DMS153 treated with DMSO at 0.1 percent for 48 hours (cell line): ENCODE data around the gene LYST.
A peak's percentile ranks its signal among the peaks of the same experiment; 100 is the strongest.
"Not testable (repeated sequence)": the region's sequence is repeated elsewhere in the genome, so short reads cannot be mapped to it uniquely, and the experiment has no call there.

ENCODE experiments used
- DNase-seq: peaks from one replicate; lab custom pipeline; 2025; ENCODE audit not compliant: unreplicated experiment; lab: John Stamatoyannopoulos, UW

The LYST gene

DNA sequence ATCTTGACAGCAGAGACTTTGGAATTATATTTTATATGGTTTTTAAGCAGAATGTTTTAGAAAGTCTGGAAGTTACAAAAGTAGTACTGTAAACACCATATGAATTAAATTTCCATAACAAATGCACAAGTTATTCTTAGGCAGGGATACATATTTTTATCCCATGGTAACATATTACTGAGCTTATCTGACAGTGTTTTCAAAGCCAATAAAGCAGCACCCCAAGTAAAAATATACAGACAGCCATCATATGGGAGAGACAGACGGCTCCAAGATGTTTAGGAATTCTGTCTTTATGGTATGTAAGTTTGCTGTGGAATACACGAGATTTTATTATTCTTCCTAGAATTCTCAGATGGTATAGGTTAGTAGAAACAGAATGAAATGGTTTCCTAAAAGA lies 205.1 kb downstream of the LYST start:
- DNase-seq: no peak

DNA sequence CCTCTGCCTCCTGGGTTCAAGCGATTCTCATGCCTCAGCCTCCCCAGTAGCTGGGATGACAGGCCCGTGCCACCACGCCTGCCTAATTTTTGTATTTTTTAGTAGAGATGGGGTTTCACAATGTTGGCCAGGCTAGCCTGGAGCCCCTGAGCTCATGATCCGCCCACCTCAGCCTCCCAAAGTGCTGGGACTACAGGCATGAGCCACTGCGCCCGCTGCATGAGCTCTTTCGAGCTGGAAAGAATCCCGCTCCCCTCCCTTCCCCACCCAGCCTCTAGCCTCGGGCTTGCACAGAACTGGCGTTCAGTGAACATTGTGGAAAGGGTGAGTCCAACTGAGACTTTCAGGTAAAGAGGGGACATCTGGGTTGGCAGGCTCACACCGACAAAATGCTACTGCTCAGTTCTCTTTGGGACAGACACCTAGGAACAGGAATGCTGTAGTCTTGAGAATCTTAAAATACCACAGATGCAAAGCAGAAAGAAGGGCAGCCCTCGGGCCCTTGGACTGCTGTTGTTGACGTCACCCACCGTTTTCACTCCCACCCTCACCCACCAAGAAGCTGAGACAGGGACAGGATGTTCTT lies 207.4 kb downstream of the LYST start:
- no peak for DNase-seq

DNA sequence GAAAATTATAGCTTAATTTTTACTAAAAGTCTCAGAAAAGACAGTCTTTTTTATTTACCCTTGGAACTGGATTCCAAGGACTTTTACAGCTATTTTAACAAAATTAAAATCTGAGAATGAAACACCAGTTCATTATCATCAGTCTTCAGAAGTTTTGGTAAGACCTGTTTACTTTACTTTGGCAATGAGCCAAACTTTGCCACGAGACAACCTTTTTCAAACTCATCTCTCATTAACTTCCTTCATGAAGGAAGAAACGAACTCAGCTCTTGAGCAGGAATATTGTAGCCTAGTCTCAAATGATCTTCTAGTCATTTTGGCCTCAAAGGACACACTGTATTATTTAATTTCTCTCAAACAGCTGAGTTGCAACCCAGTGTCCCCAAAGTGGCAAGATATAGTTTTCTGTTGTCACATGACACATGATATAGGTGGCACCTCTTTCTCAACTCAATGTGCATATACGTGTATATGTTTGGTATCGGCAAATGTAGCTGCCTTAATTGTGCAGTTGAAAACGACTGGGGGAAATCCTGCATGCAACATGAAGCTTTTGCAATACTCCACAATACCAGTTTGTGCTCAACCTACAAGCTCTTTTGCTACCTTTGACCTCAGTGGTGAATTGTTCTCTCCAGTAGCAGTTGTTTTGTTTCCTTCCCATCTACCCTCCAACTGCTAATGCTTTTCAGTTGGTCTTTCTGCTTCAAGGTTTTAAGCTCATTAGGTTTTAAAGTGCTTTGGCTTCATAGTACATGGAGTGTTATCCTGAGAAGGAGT lies 208.8 kb downstream of the LYST start:
- no peak for DNase-seq

DNA sequence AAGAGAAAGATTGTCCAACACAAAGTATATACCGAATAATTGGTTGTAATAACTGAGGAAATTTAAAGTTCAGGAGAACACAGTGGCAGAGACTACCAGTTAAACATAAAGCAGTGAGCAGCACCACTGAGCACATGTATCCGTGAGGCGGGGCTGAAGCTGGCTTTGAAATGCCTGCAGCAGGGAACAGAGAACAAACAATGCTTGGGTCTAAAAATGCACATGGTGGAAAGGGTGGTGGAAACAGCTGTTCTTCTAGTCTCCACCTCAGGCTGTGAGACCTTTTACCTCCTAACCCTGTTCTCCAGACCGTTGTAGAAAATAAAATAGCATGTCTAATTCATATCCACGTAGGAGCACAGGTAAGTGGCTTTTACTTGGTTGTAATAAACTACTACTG lies 209.4 kb downstream of the LYST start:
- no peak for DNase-seq

DNA sequence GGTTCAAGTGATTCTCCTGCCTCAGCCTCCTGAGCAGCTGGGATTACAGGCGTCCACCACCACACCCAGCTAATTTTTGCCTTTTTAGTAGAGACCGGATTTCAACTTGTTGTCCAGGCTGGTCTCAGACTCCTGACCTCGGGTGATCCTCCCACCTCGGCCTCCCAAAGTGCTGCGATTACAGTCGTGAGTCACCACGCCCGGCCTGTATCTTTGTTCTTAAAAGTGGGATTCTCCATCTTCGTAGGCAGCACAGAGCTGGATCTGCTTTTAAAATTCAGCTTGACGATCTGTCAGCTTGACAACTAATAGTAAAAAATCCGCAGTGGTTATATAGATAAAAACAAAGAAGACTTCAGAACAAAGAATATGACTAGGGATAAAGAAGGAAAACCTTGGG lies 214.3 kb downstream of the LYST start:
- no peak for DNase-seq

DNA sequence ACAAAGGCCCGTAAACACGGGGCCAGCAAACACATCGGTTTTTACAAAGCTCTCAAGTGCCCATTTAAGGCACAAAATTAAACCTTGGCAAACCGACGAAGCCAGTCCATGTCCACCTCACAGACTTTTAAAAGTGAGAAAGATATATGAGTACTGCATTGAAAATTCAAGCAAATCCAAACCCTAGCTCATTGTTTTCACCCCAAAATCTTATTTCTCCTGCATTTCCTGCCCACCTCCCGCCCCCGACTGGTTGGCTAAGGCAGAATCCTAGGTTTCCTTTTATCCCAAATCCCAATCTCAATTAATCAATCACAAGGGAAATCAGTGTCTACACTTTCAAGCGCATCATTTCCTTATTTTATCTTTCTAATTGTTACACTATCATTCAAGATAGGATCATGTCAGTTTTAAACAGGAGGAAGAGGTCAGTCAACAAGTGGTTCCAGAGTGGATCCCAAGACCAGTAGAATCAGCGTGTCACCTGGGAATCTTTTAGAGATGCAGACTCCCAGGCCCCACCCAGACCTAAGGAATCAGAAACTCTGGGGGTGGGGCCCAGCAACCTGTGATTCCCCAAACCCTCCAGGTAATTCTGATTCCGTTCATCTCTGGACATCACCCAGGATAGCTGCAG lies 215.4 kb downstream of the LYST start:
- DNase-seq: no peak

DNA sequence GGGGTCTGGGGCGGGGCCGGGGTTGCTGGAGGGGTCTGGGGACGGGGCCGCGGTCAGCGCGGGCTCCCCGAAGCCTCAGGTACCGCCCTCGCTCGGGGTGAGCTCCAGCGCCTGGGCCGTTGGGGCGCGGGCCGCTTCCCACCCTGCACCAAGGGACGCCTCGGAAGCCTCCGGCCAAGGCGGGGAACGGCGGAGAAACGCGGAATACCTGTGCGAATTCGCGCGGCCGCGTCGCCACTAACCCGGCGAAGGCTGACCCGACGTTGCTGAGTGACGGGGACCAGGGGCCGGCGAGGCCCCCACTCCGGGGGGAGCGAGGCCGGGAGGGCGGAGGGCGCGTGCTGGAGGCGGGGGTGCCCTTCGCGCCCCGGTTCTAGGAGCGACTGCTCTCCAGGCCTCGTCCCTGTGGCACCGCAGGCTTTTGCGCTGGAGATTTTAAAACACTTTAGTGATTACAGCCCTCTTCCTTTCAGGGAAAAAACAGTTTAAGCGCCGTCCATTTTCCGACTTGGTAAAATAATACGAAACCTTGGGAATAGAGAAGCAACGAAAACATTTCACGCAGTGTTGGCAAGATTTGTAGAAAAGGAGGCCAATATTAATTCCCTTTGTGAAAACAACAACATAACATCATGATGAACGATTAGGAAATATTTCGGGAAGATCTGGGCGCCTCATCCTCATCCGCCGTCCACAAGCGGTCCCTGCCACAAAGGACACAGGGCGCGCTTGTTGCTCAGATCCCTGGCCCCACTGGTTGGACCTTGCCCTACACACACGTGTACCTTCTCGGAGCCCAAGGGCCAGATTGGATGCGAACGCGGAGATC lies 216.2 kb downstream of the LYST start:
- DNase-seq: peak; percentile 29

DNA sequence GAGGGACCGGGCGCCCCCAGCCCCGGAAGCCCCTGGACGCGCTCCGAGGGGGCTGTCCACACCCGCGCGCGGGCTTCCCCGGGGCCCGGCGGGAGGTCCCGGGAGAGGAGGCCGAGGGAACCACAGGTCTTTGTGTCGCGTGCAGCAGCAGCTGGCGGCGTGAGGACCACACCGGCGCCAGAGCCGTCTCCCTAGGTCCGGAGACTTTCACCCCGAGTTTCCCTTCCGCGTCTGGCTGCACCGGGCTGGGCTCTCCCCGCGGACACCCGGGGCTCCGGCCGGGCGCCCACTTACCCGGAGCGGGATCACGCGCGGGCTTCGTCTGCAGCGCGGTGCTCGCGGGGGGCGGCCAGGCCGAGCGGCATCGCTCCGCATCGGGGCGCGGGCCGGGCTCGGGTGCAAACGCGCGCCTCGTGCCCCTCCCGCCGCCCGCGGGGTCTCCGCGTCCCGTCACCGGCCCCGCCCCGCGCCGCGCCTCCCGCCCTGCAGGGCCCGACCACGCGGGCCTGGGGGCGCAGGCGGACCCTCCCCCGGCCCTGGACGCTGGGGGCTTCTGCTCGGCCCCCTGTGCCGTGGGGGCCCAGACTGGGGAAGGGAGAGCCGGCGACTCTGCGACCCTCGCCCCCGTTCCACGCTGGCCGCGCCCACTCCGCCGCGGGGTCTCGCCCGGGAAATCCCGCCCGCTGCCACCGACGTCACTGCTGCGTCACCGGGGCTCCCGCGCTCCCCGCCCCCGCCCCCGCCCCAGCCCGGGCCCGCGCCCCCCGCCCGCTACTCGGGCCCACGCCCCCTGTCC lies 217.1 kb downstream of the LYST start, which contains the start of gene GNG4:
Gene GNG4, minus strand, starts transcription at position 417 of the 796 bp plus-strand sequence. CDS start 65,946 bp downstream, outside the sequence.
- peak; percentile 17 for DNase-seq

DNA sequence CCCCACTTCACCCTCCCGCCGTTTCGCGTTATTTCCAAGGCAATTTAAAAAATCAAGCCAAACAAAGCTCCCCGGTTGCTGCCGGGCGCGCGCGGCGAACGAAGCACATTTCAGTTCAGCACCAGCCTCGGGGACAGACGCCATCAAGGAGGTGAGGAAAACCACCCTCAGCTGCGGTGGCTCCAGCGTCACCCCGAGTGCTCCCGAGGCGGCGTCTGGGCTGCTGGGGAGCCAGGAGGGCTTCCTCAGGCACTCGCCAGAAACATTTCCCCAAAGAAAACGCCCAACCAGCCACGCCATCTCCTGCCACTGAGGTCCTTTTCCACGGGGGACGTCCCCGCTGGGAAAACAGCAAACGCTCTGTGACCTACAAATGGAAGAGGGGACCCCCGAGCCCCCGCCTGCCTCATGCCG lies 217.7 kb downstream of the LYST start:
- DNase-seq: no peak

DNA sequence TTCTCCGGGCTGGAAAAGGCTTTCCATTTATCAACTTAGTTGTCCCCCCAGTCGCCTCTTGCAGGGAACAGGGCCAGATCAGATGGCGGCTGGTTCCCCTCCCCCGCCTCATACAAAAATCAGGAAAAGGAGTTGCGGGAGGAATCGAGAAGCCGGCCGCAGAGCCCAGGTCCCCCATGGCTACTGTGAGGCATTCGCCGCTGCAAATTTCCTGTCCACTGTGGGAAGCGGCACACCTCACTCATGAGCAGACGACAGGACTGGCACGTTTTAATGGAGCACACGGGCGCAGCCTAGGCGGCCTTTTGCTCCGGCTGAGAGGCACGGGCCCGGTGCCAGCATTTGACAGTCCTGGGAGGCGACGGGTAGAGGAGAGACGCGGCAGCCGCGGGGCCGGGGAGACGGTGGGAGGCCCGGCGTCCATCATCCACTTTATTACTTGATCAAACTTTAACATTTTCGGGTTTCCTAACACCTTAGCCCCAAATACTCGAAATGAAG lies 218.2 kb downstream of the LYST start:
- peak; percentile 48 for DNase-seq

DNA sequence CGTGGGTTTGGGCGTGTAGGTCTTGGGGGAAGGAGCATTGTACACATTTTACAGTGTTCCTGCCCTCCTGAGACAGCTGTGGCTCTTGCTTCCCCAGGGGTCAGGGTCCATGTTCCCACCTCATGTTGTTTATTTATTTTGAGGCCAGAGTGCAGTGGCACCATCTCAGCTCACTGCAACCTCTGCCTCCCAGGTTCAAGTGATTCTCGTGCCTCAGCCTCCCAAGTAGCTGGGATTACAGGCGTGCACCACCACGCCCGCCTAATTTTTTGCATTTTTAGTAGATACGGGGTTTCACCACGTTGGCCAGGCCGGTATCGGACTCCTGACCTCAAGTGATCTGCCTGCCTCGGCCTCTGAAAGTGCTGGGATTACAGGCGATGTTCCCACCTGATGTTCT lies 219.2 kb downstream of the LYST start:
- not testable (repeated sequence) for DNase-seq

DNA sequence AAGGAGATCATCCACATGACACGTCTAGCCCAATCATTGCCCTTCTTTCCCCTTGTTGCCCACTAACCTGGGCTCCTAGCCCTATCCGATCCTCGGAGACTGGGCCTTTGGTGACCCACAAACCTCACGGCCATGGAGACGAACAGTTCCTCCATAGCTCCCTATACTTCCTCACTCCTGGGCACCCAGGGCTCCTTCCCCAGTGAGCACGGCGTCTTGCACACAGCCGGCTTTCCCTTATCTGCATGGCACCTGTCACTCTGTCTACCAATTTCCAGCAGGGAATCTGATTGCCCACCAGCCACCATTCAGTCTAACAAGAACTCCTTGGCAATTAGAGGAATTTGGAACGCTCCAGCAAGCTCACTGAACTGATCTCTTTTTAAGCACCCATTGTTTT lies 220.2 kb downstream of the LYST start:
- no peak for DNase-seq

DNA sequence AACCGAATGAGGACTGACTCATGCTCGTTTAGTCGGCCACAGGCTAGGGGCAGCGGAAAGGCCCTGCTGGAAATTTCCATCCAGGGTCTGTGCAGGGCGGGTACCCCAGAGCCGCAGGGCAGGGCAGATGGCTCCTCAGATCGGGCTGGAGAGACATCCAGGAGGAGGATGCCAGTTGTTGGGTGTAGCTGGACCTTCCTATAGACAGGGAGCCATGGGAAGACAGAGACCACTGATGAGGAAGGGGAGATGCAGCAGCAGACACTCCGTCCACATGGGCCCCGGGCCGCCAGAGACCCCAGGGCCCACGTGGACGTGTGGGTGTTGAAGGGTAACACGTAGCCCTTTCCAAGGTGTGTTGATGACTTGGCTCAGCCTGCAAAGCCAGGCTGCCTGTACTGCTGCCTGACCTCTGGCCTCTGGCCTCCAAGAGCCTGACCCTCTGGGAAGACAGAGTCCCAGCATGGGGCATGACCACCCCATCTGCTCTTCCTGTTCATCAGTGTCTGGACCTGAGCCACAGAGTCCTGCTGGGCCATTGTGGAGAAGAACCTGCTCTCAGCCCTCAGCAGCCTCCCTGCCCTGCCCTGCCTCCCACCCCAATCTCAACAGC lies 221.9 kb downstream of the LYST start:
- no peak for DNase-seq

DNA sequence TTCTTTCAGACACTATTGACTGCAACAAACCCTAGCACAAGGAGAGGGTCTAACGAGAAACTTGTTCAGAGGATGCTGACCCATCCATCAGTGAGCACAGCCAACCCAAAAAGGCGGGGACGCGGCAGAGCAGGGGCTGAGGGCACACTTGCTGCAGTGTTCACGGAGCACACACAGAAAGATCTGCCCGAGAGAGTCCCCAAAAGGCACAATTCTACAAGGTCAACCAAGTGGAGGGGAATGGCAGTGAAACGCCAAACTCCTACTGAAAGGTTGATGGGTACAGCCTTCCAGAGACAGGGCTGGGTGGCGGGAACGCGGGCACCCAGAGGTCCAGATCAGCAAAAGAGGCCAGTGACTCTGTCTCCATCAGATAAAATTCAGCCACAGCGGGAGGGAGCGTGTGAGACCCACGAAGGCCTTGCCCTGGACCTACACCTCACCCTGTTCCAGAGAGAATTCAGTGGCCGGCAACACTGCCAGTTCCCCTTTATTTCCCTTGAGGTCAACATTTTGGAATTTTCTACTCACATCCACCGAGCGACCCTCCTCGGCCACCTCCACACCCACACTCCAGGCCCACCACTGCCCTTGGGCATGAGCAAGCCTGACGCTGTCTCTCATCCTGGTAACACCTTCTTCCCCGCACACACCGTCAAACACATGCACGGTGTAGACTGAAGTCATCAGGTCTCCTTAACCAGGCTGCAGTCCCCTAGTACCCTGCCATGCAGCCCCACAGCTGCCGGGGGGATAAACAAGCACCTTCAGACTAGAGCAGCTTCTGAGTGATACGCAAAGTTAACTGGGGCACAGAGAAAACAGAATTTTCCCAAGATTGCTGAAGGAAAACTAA lies 222.6 kb downstream of the LYST start:
- no peak for DNase-seq

DNA sequence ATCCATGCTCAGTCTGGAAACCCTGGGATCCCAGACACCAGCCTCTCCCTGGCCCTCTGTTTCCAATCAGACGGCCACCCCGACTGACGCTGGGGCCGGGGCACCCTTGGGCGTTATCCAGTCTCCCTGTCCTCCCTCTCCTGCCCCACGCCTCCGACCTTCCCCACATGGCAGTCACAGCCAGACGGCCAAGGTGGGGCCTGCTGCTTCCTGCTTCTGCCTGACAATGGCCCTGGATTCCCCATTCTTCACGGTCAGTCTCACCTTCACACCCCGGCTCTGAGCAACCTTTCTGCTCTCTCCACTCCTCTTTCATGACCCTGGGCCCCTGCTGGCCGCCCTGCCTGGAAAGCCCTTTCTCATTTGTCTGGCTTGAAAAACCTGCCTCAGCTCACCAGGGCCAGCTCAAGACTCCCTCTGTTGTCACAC lies 223.7 kb downstream of the LYST start:
- no peak for DNase-seq

DNA sequence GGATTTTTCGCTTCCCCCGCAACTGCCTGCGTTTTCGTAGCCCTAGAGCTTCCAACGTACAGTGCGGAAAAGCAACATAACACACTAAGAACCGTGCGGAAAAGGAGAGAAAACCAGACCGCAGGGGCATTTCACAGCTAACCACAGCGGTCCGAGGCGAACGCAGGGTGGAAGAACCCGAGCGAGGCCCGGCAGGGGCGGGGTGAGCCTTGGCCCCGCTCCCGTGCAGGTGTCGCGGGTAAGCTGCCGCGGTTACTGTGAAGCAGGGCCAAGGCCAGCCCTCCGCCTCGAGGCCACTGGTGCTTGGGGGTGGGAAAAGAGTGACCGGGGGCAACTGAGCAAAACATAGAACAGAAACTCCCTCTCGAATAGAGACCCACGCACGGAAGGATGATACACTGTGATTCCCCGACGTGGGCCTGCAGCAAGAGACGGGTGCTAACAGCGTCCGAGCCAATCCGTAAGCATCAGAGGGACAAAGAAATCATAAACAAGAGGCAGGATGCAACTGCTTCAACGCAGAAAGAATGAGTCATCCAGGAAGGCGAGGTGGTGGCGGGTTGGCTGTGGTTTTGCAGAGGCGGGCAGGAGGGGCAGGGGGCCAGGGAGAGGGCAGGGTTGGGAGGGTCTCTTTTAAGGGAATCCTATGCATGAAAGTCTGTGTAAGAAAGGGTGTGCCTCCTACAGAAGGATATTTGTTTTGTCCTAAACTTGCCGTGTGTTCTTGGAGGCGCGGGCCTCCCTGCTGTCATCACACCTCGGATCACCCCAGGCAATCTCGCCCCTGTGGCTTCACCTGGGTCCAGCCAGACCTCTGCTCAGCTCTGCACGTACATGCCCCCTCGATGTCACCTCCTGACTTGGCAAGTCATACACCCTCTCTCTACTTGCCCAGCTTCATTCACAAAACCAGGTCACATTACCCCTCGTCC lies 224.4 kb downstream of the LYST start:
- peak; percentile 15 for DNase-seq

DNA sequence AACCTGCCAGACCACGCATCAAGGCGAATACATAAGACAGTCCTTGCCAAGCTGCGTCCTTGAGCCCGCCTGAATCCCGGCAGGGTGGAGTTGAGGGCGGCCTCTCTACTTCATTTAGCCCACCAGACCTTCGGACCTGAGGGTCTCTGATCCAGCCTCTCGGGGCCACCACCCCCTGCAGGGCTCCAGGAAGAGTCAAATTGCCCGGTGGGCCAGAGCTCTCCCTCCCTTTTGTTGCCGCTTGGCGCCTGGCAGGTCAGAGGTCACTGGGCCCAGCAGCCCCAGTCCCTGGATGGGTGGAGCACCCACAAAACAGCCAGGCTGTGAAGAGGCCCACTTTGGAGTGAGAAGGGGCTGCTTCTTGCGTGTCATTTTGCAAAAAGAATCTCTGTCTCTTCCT lies 226.1 kb downstream of the LYST start:
- DNase-seq: no peak
